ENCODE results near the gene DCUN1D2. TPM values are rescaled to one million over a fixed set of nuclear protein-coding genes. Genes with fewer than 3 reads are reported as not detected.

DCUN1D2 gene
- total RNA-seq, 1 experiment from 2014 or later: 11.6 TPM

DNA sequence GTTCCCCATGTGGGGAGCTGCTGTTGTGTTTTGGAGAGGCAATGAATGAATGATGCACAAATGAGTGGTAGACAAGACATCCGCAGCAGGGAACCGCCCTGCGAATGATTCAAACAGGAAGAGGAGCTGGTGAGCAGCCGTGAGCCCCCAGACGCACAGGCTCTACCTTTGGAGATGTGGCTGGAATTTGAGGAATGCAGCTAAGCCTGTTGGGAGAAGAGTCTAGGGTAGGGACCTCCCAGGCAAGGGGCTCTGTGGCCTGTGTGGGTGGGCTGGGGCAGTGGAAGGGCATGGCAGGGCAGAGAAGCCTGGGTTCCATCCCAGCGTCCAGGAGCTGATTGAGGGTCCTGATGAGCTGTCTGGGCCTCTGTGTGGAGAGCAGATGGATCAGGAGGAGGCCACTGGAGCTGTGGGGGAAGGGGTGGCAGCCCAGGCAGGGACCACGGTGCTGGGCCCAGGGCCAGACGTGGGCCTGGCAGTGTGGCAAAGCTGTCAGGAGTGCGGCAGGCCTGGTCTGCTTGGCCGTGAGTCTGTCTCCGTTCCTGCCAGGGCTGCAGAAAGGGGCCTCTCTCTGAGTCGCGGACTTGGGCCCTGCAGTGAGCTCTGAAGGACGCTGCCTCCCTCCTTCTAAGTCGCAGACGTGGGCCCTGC, 41.8 kb upstream of the DCUN1D2 start:
- intact Hi-C loops (cut with micrococcal nuclease): no loop called here
- Histone ChIP-seq H3K27ac (ENCODE audit: low read length) (no peak overlapping the region), H4K20me1 (ENCODE audit: low read length) (no peaks in the 10 kb centered on the region), H3K36me3 (ENCODE audit: low read depth, low read length) (peaks cover 4% of the 10 kb centered on the region; the same call in 1 of the 2 replicates), H3K9me2 (replicated peaks; ENCODE audit: low read length) (no peaks in the 10 kb centered on the region), H3K4me2 (ENCODE audit: low read length) (no peak overlapping the region), H3K4me3 (ENCODE audit: low read length) (no peak overlapping the region), H3K9me3 (ENCODE audit: low read length) (no peaks in the 10 kb centered on the region), H3K9ac (ENCODE audit: low read length) (no peak overlapping the region), H3K4me1 (ENCODE audit: insufficient read depth, low read length) (peaks cover 10% of the 10 kb centered on the region), H3K79me2 (ENCODE audit: low read length) (no peaks in the 10 kb centered on the region), H2AFZ (ENCODE audit: low read length) (no peak overlapping the region), H3F3A (ENCODE audit: low read length, unreplicated experiment) (no peaks in the 10 kb centered on the region), H3K27me3 (ENCODE audit: low read length) (no peaks in the 10 kb centered on the region)
- no TSS peak for BruUV-seq (replicated peaks)
- ChIA-PET POLR2A (ENCODE audit: unreplicated experiment) (interaction anchor here (0.5 kb wide), 1 partner anchor 37 kb away, joined by 3 read pairs; no protein-coding TSS in a partner anchor), CTCF (interaction anchor here (0.5 kb wide), 1 partner anchor 289 kb away, joined by 3 read pairs; no protein-coding TSS in a partner anchor)
- TF ChIP-seq EZH2 (IDR thresholded peaks at IDR 0.05; ENCODE audit: low read length, unreplicated experiment): no peak
- TF ChIP-seq, protein P1, sequence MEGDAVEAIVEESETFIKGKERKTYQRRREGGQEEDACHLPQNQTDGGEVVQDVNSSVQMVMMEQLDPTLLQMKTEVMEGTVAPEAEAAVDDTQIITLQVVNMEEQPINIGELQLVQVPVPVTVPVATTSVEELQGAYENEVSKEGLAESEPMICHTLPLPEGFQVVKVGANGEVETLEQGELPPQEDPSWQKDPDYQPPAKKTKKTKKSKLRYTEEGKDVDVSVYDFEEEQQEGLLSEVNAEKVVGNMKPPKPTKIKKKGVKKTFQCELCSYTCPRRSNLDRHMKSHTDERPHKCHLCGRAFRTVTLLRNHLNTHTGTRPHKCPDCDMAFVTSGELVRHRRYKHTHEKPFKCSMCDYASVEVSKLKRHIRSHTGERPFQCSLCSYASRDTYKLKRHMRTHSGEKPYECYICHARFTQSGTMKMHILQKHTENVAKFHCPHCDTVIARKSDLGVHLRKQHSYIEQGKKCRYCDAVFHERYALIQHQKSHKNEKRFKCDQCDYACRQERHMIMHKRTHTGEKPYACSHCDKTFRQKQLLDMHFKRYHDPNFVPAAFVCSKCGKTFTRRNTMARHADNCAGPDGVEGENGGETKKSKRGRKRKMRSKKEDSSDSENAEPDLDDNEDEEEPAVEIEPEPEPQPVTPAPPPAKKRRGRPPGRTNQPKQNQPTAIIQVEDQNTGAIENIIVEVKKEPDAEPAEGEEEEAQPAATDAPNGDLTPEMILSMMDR (conservative IDR thresholded peaks at IDR 0.05; ENCODE audit: low read depth, low read length): no peak
- no peak for TF ChIP-seq EZH2phosphoT487 (IDR thresholded peaks at IDR 0.05; ENCODE audit: borderline replicate concordance, low read length)
- ATAC-seq: 0 out of 2 replicates have a peak, but pooled peaks have one; percentile 15
- no peak for DNase-seq

DNA sequence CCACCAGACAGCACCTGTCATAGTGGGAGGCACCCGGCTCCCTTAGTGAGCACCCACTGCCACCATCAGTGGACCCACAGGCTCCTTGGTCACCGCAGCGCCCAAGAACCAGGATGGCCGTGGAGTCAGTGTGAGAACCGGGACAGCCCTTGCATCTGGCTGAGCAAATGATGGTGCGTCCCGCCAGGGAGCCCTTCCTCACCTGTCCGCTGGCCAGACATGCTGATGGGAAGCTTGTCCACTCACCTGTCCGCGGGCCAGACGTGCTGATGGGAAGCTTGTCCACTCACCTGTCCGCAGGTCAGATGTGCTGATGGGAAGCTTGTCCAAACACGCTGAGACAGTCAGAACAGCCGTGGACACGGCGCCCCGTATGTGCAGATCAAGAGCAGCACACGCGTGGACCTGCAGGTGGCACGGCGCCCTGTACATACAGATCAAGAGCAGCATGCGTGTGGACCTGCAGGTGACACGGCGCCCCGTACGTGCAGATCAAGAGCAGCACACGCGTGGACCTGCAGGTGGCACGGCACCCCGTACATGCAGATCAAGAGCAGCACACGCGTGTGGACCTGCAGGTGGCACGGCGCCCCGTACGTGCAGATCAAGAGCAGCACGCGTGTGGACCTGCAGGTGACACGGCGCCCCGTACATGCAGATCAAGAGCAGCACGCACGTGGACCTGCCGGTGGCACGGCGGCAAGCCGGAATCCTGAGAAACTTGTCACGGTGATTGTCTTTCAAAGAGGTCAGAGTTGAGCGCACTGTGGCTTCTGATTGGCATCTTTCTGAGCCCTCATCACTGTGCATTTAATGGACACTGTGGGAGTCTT, 40.7 kb upstream of the DCUN1D2 start:
- peaks cover 4% of the 10 kb centered on the region; the same call in 1 of the 2 replicates for H3K36me3 ChIP-seq (ENCODE audit: low read depth, low read length)

More for the DNA sequence above, 40.7 kb upstream of the DCUN1D2 start:
- H3K9me3 ChIP-seq (ENCODE audit: low read length): no peaks in the 10 kb centered on the region
- H3K79me2 ChIP-seq (ENCODE audit: low read length): no peaks in the 10 kb centered on the region
- H4K20me1 ChIP-seq (ENCODE audit: low read length): no peaks in the 10 kb centered on the region
- TF ChIP-seq EZH2 (IDR thresholded peaks at IDR 0.05; ENCODE audit: low read length, unreplicated experiment) (no peak), EZH2phosphoT487 (IDR thresholded peaks at IDR 0.05; ENCODE audit: borderline replicate concordance, low read length) (no peak)
- TF ChIP-seq, protein P1 (conservative IDR thresholded peaks at IDR 0.05; ENCODE audit: low read depth, low read length): no peak
- DNase-seq: no peak
- H3K9ac ChIP-seq (ENCODE audit: low read length): no peak overlapping the region
- POLR2A ChIA-PET (ENCODE audit: unreplicated experiment): no interaction called here
- H3K27ac ChIP-seq (ENCODE audit: low read length): no peak overlapping the region
- no peak for ATAC-seq
- no peak overlapping the region for H2AFZ ChIP-seq (ENCODE audit: low read length)
- no peaks in the 10 kb centered on the region for H3K27me3 ChIP-seq (ENCODE audit: low read length)
- intact Hi-C loops (cut with micrococcal nuclease): no loop called here
- CTCF ChIA-PET: no interaction called here
- no peak overlapping the region for H3K4me3 ChIP-seq (ENCODE audit: low read length)
- H3F3A ChIP-seq (ENCODE audit: low read length, unreplicated experiment): no peaks in the 10 kb centered on the region
- no TSS peak for BruUV-seq (replicated peaks)
- H3K4me2 ChIP-seq (ENCODE audit: low read length): no peak overlapping the region
- H3K4me1 ChIP-seq (ENCODE audit: insufficient read depth, low read length): peaks cover 10% of the 10 kb centered on the region
- H3K9me2 ChIP-seq (replicated peaks; ENCODE audit: low read length): no peaks in the 10 kb centered on the region

Data from PC-3 (cell line).